GM23338 (cell line): Measurements from ENCODE around the gene BAHCC1. TPM values are rescaled to one million over a fixed set of nuclear protein-coding genes. Genes with fewer than 3 reads are reported as not detected.

Experiments
- ATAC-seq: fragments of 200-7000 bp; cut with Tn5 transposase; 3 replicates; pipeline ENCODE4 v1.9.1; 2020
- DNase-seq: peaks from one replicate; pipeline ENCODE4 v3.0.0-alpha.2; 2015; ENCODE audit warnings: low spot score
- H2AFZ ChIP-seq: fragments of 200-600 bp; sonication (generic); 2 replicates; pipeline ENCODE4 v1.8.0; 2016; ENCODE audit warnings: antibody characterized with exemption, mild to moderate bottlenecking, moderate library complexity
- H3F3A ChIP-seq: fragments of 200-600 bp; sonication (generic); replicated peaks from 2 replicates; pipeline ENCODE4 v1.8.0; 2017; ENCODE audit warnings: antibody characterized with exemption, mixed run types, low read depth
- H3K27ac ChIP-seq: fragments of 200-600 bp; sonication (generic); 2 replicates; pipeline ENCODE4 v1.6.1; 2016; ENCODE audit warnings: low read depth
- H3K27me3 ChIP-seq: fragments of 200-600 bp; sonication (generic); 2 replicates; pipeline ENCODE4 v1.8.0; 2016; ENCODE audit warnings: mild to moderate bottlenecking, mixed run types, moderate library complexity; ENCODE audit not compliant: insufficient read depth
- H3K36me3 ChIP-seq: fragments of 200-600 bp; sonication (generic); 2 replicates; pipeline ENCODE4 v1.8.0; 2016; ENCODE audit warnings: mild to moderate bottlenecking; ENCODE audit not compliant: insufficient read depth
- H3K4me1 ChIP-seq: fragments of 200-600 bp; sonication (generic); 2 replicates; pipeline ENCODE4 v1.8.0; 2016; ENCODE audit warnings: mild to moderate bottlenecking, moderate library complexity; ENCODE audit not compliant: insufficient read depth
- H3K4me2 ChIP-seq: fragments of 200-600 bp; sonication (generic); 2 replicates; pipeline ENCODE4 v1.7.1; 2017; ENCODE audit warnings: mixed run types
- H3K4me3 ChIP-seq: fragments of 200-600 bp; sonication (generic); 2 replicates; pipeline ENCODE4 v1.6.1; 2016; ENCODE audit warnings: mixed run types
- H3K79me2 ChIP-seq: fragments of 200-600 bp; sonication (generic); replicated peaks from 2 replicates; pipeline ENCODE4 v1.8.0; 2017; ENCODE audit warnings: mild to moderate bottlenecking; ENCODE audit not compliant: insufficient read depth
- H3K9me2 ChIP-seq: fragments of 200-600 bp; sonication (generic); 2 replicates; pipeline ENCODE4 v1.8.0; 2017; ENCODE audit not compliant: insufficient read depth
- H4K20me1 ChIP-seq: fragments of 200-600 bp; sonication (generic); replicated peaks from 2 replicates; pipeline ENCODE4 v1.8.0; 2017; ENCODE audit warnings: mild to moderate bottlenecking; ENCODE audit not compliant: insufficient read depth
- H3K27ac Mint-ChIP-seq: 2 replicates; pipeline ENCODE4 v1.8.0; 2020; ENCODE audit warnings: inconsistent platforms, mild to moderate bottlenecking, moderate library complexity, mixed read lengths
- H3K27me3 Mint-ChIP-seq: 3 replicates; pipeline ENCODE4 v1.8.0; 2022; ENCODE audit warnings: low read depth, mild to moderate bottlenecking, moderate library complexity, mixed read lengths, inconsistent platforms; ENCODE audit not compliant: insufficient read depth, poor library complexity
- H3K36me3 Mint-ChIP-seq: 3 replicates; pipeline ENCODE4 v1.8.0; 2021; ENCODE audit warnings: low read depth, mild to moderate bottlenecking, inconsistent platforms, moderate library complexity, mixed read lengths
- H3K4me1 Mint-ChIP-seq: 3 replicates; pipeline ENCODE4 v1.8.0; 2020; ENCODE audit warnings: mild to moderate bottlenecking, inconsistent platforms, mixed read lengths
- H3K4me3 Mint-ChIP-seq: 3 replicates; pipeline ENCODE4 v1.8.0; 2021; ENCODE audit warnings: moderate library complexity, mild to moderate bottlenecking, inconsistent platforms, mixed read lengths
- H3K9me3 Mint-ChIP-seq: 3 replicates; pipeline ENCODE4 v1.8.0; 2020; ENCODE audit warnings: moderate library complexity, mild to moderate bottlenecking, inconsistent platforms, mixed read lengths
- CREB1 ChIP-seq: fragments of 250-450 bp; sonication (Bioruptor Pico); IDR thresholded peaks from 2 replicates; pipeline ENCODE4 v1.5.0; 2020; ENCODE audit warnings: low read depth, mild to moderate bottlenecking, moderate library complexity
- JUNB ChIP-seq: IDR thresholded peaks from one replicate; pipeline ENCODE4 v1.6.1; 2016; ENCODE audit warnings: antibody characterized with exemption; ENCODE audit not compliant: unreplicated experiment
- NANOG ChIP-seq: IDR thresholded peaks from 2 replicates; pipeline ENCODE4 v1.6.1; 2016; ENCODE audit warnings: antibody characterized with exemption, borderline replicate concordance
- STAT1 ChIP-seq: IDR thresholded peaks from one replicate; pipeline ENCODE4 v1.6.1; 2016; ENCODE audit warnings: antibody characterized with exemption; ENCODE audit not compliant: unreplicated experiment
- polyA plus RNA-seq: library from polyadenylated mRNA; unstranded; fragments of >200 nt; fragmentation: Nextera tagmentation; extraction: Ambion mirVana; gene quantifications from 2 replicates; pipeline ENCODE4 v1.2.1, GENCODE V29; 2016
- total RNA-seq: library from RNA; depleted of rRNA; stranded (reverse); fragments of >200 nt; shearing (Covaris generic); gene quantifications from 2 replicates; pipeline ENCODE4 v1.2.3, GENCODE V29; 2014
- TF ChIP-seq, protein P1 (sequence below): IDR thresholded peaks from one replicate; pipeline ENCODE4 v1.6.1; 2018; ENCODE audit warnings: antibody characterized with exemption; ENCODE audit not compliant: unreplicated experiment
- TF ChIP-seq, protein P2 (sequence below), 2 experiments: fragments of 200-600 bp in 1 of 2; sonication (generic) in 1 of 2; conservative IDR thresholded peaks; 2 replicates each; pipeline versions ENCODE4 v1.5.1 to v1.6.1; 2016 to 2017; ENCODE audit warnings: antibody characterized with exemption in 2 of 2, low read depth in 2 of 2, mild to moderate bottlenecking in 2 of 2, moderate library complexity in 1 of 2
- TF ChIP-seq, protein P3 (sequence below): IDR thresholded peaks from 2 replicates; pipeline ENCODE4 v1.6.1; 2016; ENCODE audit warnings: antibody characterized with exemption

The BAHCC1 gene
- total and polyA plus RNA-seq, 2 experiments from 2014 or later: 0.24 to 1.1 TPM

DNA sequence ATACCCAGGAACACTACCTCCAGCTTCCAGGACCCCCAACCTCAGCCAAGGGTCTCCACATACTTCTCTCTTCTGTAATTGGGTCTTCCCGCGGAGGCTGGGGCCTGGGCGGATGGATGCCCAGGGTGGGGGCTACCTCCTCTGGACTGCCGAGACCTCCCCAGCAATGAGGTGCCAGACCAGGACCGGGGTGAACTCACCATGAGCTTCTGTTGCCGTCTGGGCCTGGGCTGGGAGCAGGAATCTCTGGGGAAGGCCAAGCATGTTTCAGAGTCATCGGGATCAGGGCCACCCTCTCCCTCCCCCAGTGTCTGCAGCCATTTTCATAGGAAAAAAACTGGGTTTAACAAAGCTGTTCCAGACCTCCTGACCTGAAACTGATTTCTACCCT, 10.3 kb upstream of the BAHCC1 start:
- no peak overlapping the region for H2AFZ ChIP-seq
- no peak overlapping the region for H3K4me3 Mint-ChIP-seq

More for the DNA sequence above, 10.3 kb upstream of the BAHCC1 start:
- Histone ChIP-seq H3K9me2 (no peaks in the 10 kb centered on the region), H3K4me1 (peaks cover 24% of the 10 kb centered on the region), H3K27ac (no peak overlapping the region), H3K4me2 (no peak overlapping the region), H3K4me3 (no peak overlapping the region), H4K20me1 (no peaks in the 10 kb centered on the region), H3K27me3 (peaks cover 63% of the 10 kb centered on the region), H3K36me3 (no peaks in the 10 kb centered on the region), H3K79me2 (no peaks in the 10 kb centered on the region), H3F3A (0 out of 2 replicates have a peak, but pooled peaks cover 9% of the 10 kb centered on the region)
- no peak for ATAC-seq
- no peaks in the 10 kb centered on the region for H3K9me3 Mint-ChIP-seq
- DNase-seq: no peak
- H3K27ac Mint-ChIP-seq: no peak overlapping the region
- peaks cover 11% of the 10 kb centered on the region for H3K4me1 Mint-ChIP-seq
- H3K27me3 Mint-ChIP-seq: peaks cover 53% of the 10 kb centered on the region
- TF ChIP-seq, protein P1, sequence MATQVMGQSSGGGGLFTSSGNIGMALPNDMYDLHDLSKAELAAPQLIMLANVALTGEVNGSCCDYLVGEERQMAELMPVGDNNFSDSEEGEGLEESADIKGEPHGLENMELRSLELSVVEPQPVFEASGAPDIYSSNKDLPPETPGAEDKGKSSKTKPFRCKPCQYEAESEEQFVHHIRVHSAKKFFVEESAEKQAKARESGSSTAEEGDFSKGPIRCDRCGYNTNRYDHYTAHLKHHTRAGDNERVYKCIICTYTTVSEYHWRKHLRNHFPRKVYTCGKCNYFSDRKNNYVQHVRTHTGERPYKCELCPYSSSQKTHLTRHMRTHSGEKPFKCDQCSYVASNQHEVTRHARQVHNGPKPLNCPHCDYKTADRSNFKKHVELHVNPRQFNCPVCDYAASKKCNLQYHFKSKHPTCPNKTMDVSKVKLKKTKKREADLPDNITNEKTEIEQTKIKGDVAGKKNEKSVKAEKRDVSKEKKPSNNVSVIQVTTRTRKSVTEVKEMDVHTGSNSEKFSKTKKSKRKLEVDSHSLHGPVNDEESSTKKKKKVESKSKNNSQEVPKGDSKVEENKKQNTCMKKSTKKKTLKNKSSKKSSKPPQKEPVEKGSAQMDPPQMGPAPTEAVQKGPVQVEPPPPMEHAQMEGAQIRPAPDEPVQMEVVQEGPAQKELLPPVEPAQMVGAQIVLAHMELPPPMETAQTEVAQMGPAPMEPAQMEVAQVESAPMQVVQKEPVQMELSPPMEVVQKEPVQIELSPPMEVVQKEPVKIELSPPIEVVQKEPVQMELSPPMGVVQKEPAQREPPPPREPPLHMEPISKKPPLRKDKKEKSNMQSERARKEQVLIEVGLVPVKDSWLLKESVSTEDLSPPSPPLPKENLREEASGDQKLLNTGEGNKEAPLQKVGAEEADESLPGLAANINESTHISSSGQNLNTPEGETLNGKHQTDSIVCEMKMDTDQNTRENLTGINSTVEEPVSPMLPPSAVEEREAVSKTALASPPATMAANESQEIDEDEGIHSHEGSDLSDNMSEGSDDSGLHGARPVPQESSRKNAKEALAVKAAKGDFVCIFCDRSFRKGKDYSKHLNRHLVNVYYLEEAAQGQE: no peak
- TF ChIP-seq CREB1 (CRISPR knock-in tag) (no peak), STAT1 (no peak), NANOG (no peak), JUNB (no peak)
- TF ChIP-seq, protein P2, sequence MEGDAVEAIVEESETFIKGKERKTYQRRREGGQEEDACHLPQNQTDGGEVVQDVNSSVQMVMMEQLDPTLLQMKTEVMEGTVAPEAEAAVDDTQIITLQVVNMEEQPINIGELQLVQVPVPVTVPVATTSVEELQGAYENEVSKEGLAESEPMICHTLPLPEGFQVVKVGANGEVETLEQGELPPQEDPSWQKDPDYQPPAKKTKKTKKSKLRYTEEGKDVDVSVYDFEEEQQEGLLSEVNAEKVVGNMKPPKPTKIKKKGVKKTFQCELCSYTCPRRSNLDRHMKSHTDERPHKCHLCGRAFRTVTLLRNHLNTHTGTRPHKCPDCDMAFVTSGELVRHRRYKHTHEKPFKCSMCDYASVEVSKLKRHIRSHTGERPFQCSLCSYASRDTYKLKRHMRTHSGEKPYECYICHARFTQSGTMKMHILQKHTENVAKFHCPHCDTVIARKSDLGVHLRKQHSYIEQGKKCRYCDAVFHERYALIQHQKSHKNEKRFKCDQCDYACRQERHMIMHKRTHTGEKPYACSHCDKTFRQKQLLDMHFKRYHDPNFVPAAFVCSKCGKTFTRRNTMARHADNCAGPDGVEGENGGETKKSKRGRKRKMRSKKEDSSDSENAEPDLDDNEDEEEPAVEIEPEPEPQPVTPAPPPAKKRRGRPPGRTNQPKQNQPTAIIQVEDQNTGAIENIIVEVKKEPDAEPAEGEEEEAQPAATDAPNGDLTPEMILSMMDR (conservative IDR thresholded peaks at IDR 0.05; ENCODE audit: low read depth in 2 of 2): no peak
- TF ChIP-seq, protein P3, sequence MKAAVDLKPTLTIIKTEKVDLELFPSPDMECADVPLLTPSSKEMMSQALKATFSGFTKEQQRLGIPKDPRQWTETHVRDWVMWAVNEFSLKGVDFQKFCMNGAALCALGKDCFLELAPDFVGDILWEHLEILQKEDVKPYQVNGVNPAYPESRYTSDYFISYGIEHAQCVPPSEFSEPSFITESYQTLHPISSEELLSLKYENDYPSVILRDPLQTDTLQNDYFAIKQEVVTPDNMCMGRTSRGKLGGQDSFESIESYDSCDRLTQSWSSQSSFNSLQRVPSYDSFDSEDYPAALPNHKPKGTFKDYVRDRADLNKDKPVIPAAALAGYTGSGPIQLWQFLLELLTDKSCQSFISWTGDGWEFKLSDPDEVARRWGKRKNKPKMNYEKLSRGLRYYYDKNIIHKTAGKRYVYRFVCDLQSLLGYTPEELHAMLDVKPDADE: no peak
- no peaks in the 10 kb centered on the region for H3K36me3 Mint-ChIP-seq
